Neural cell (in vitro differentiated cells): ENCODE data around the gene MEGF6. TPM values are rescaled to one million over a fixed set of nuclear protein-coding genes. Genes with fewer than 3 reads are reported as not detected.

Experiments used
- H2AFZ ChIP-seq: fragments of 200-600, 300-800 bp; sonication (generic), shearing (Covaris generic); 2 replicates; pipeline ENCODE4 v1.6.0; 2014; ENCODE audit warnings: low read depth, mild to moderate bottlenecking, antibody characterized with exemption, low read length, moderate library complexity
- H3F3A ChIP-seq: fragments of 200-600 bp; shearing (Covaris generic); 2 replicates; pipeline ENCODE4 v1.6.1; 2016; ENCODE audit warnings: mild to moderate bottlenecking, moderate library complexity, mixed read lengths, antibody characterized with exemption, low read length; ENCODE audit not compliant: insufficient read depth, poor library complexity, severe bottlenecking
- H3K27ac ChIP-seq: fragments of 200-600, 300-800 bp; sonication (generic), shearing (Covaris generic); 2 replicates; pipeline ENCODE4 v1.5.1; 2014; ENCODE audit warnings: mild to moderate bottlenecking, low read length, moderate library complexity
- H3K27me3 ChIP-seq: fragments of 300-800, 200-600 bp; sonication (generic), shearing (Covaris generic); 2 replicates; pipeline ENCODE4 v1.6.0; 2014; ENCODE audit warnings: mild to moderate bottlenecking, low read depth, low read length, moderate library complexity; ENCODE audit not compliant: insufficient read depth
- H3K36me3 ChIP-seq: fragments of 300-800, 200-600 bp; sonication (generic), shearing (Covaris generic); 2 replicates; pipeline ENCODE4 v1.5.1; 2014; ENCODE audit warnings: mild to moderate bottlenecking, antibody characterized with exemption, low read length, moderate library complexity; ENCODE audit not compliant: insufficient read depth
- H3K4me2 ChIP-seq: fragments of 300-800, 200-600 bp; sonication (generic), shearing (Covaris generic); 2 replicates; pipeline ENCODE4 v1.6.0; 2014; ENCODE audit warnings: mild to moderate bottlenecking, low read length
- H3K4me3 ChIP-seq: fragments of 300-800, 200-600 bp; sonication (generic), shearing (Covaris generic); 2 replicates; pipeline ENCODE4 v1.5.1; 2014; ENCODE audit warnings: mild to moderate bottlenecking, low read length, moderate library complexity
- H3K79me2 ChIP-seq: fragments of 200-600 bp; shearing (Covaris generic); replicated peaks from 2 replicates; pipeline ENCODE4 v1.6.0; 2014; ENCODE audit warnings: mild to moderate bottlenecking, low read length, moderate library complexity; ENCODE audit not compliant: insufficient read depth
- H3K9ac ChIP-seq: fragments of 300-800, 200-600 bp; sonication (generic), shearing (Covaris generic); 2 replicates; pipeline ENCODE4 v1.6.1; 2016; ENCODE audit warnings: mild to moderate bottlenecking, low read length, mixed read lengths
- H3K9me2 ChIP-seq: fragments of 200-600 bp; shearing (Covaris generic); 2 replicates; pipeline ENCODE4 v1.6.1; 2016; ENCODE audit warnings: mild to moderate bottlenecking, low read length, mixed read lengths; ENCODE audit not compliant: insufficient read depth
- H3K9me3 ChIP-seq: fragments of 200-600, 300-800 bp; sonication (generic), shearing (Covaris generic); 2 replicates; pipeline ENCODE4 v1.6.1; 2016; ENCODE audit warnings: mild to moderate bottlenecking, mixed run types, low read length, moderate library complexity, mixed read lengths
- H4K20me1 ChIP-seq: fragments of 200-600 bp; shearing (Covaris generic); 2 replicates; pipeline ENCODE4 v1.6.1; 2016; ENCODE audit warnings: mild to moderate bottlenecking, mixed run types; ENCODE audit not compliant: insufficient read depth
- CTCF ChIP-seq: fragments of 450-650 bp; IDR thresholded peaks from 2 replicates; pipeline ENCODE4 v1.5.1; 2014; ENCODE audit warnings: antibody characterized with exemption, mild to moderate bottlenecking, moderate library complexity; ENCODE audit not compliant: poor library complexity, severe bottlenecking
- EP300 ChIP-seq: fragments of 450-650 bp; conservative IDR thresholded peaks from 2 replicates; pipeline ENCODE4 v1.6.1; 2014; ENCODE audit warnings: antibody characterized with exemption, mild to moderate bottlenecking, moderate library complexity; ENCODE audit not compliant: poor library complexity, severe bottlenecking
- EZH2 ChIP-seq: fragments of 200-600, 300-800 bp; shearing (Covaris generic), sonication (generic); IDR thresholded peaks from 2 replicates; pipeline ENCODE4 v1.6.1; 2014; ENCODE audit warnings: antibody characterized with exemption, low read length, borderline replicate concordance, mild to moderate bottlenecking; ENCODE audit not compliant: insufficient read depth, poor library complexity, severe bottlenecking
- MXI1 ChIP-seq: fragments of 450-650 bp; conservative IDR thresholded peaks from 2 replicates; pipeline ENCODE4 v1.6.1; 2014; ENCODE audit warnings: antibody characterized with exemption, mild to moderate bottlenecking; ENCODE audit not compliant: poor library complexity, severe bottlenecking
- POLR2AphosphoS5 ChIP-seq: IDR thresholded peaks from 2 replicates; pipeline ENCODE4 v1.6.1; 2012
- RAD21 ChIP-seq: fragments of 450-650 bp; conservative IDR thresholded peaks from 2 replicates; pipeline ENCODE4 v1.6.1; 2014; ENCODE audit warnings: antibody characterized with exemption, mild to moderate bottlenecking, moderate library complexity
- REST ChIP-seq: IDR thresholded peaks from 2 replicates; pipeline ENCODE4 v1.6.1; 2012; ENCODE audit warnings: borderline replicate concordance
- SMC3 ChIP-seq: fragments of 450-650 bp; conservative IDR thresholded peaks from 2 replicates; pipeline ENCODE4 v1.6.1; 2014; ENCODE audit warnings: antibody characterized with exemption, mild to moderate bottlenecking, moderate library complexity; ENCODE audit not compliant: poor library complexity
- TAF1 ChIP-seq: IDR thresholded peaks from 2 replicates; pipeline ENCODE4 v1.6.1; 2012; ENCODE audit warnings: low read depth
- polyA plus RNA-seq: library from polyadenylated mRNA; depleted of rRNA; stranded (reverse); fragments of >200 nt; gene quantifications from 2 replicates; pipeline ENCODE4 v1.2.3, GENCODE V29; 2014

Gene MEGF6
- polyA plus RNA-seq, 1 donor from 2014 or later, result 6.0 TPM

GRCh38 chr1:3464649-3465025, 146.7 kb downstream of the MEGF6 start:
- H2AFZ ChIP-seq, result no peak overlapping the region
- no peaks in the 10 kb centered on the region for H3K9me3 ChIP-seq
- TF ChIP-seq TAF1 (no peak), SMC3 (no peak), POLR2AphosphoS5 (no peak), RAD21 (no peak), REST (no peak), CTCF (no peak), EP300 (no peak)
- H3F3A ChIP-seq, result no peaks in the 10 kb centered on the region
- H3K9me2 ChIP-seq, result no peaks in the 10 kb centered on the region
- H3K9ac ChIP-seq, result no peak overlapping the region
- no peaks in the 10 kb centered on the region for H4K20me1 ChIP-seq
- H3K4me2 ChIP-seq, result no peak overlapping the region
- no peaks in the 10 kb centered on the region for H3K36me3 ChIP-seq
- no peak overlapping the region for H3K27ac ChIP-seq
- no peak overlapping the region for H3K4me3 ChIP-seq
- H3K79me2 ChIP-seq, result no peaks in the 10 kb centered on the region
- no peaks in the 10 kb centered on the region for H3K27me3 ChIP-seq

GRCh38 chr1:3463891-3464648, 147.2 kb downstream of the MEGF6 start:
- Histone ChIP-seq H3K79me2 (no peaks in the 10 kb centered on the region), H2AFZ (no peak overlapping the region)

More at GRCh38 chr1:3463891-3464648, 147.2 kb downstream of the MEGF6 start:
- Histone ChIP-seq H3K4me3 (no peak overlapping the region), H3K9me3 (no peaks in the 10 kb centered on the region), H3K27ac (no peak overlapping the region), H3K9me2 (no peaks in the 10 kb centered on the region), H3K9ac (no peak overlapping the region), H4K20me1 (no peaks in the 10 kb centered on the region), H3K4me2 (no peak overlapping the region), H3K36me3 (no peaks in the 10 kb centered on the region), H3F3A (no peaks in the 10 kb centered on the region), H3K27me3 (no peaks in the 10 kb centered on the region)
- no peak for TF ChIP-seq EZH2
- TF ChIP-seq REST, result no peak
- no peak for TF ChIP-seq EP300
- TF ChIP-seq MXI1, result no peak
